HG02970 (cell line): ENCODE measurements around the gene KLHL29.

Source experiments
- ATAC-seq: cut with Tn5 transposase; IDR thresholded peaks from one replicate; pipeline ENCODE4 v1.9.1; 2021; ENCODE audit warnings: mild to moderate bottlenecking, moderate library complexity, moderate number of reproducible peaks; ENCODE audit not compliant: unreplicated experiment, low FRiP score

The KLHL29 gene

GRCh38 chr2:23681356-23682140, 296.6 kb downstream of the KLHL29 start:
- ATAC-seq, result no peak

DNA sequence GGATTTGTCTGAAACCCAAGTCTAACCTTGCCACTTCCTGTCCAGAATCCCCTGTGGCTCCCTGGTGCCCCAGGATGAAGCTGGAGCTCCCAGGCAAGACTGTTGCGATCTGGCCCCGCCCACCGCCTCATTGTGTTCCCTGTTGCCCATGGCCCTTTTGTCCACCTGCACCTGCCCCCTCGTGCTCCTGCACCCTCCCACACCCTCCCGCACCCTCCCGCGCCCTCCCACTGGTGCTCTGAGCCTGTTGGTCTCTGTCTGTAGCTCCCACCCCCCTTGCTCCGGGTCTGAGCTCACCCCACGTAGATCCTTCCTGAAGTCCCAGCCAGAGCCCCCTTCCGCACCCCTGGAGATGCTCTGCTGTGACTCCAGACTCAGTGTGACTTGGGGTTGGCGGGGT, 297.5 kb downstream of the KLHL29 start:
- ATAC-seq, result no peak

DNA sequence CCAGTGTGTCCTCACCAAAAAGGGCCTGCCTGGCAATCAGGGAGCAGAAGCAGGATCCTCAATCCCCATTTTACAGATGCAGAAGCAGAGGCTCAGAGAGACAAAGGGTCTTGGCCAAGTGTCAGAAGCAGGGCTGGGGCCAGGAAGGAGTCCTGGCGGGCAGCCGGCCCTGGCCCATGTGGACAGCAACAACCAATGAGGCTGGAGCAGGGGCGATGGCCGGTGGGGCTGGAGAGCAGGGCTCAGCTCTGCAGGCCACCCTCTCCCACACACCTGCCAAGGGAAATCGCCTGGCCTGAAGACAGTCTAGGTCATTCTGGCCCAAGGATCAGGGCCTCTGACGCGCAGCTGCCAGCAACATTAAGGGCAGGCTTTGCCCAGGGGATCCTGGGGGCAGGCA, 298.0 kb downstream of the KLHL29 start:
- no peak for ATAC-seq

- no peak for ATAC-seq
Observed at GRCh38 chr2:23684395-23685176, 299.6 kb downstream of the KLHL29 start.

- ATAC-seq, result no peak
Observed at GRCh38 chr2:23685181-23685580, 300.2 kb downstream of the KLHL29 start.

DNA sequence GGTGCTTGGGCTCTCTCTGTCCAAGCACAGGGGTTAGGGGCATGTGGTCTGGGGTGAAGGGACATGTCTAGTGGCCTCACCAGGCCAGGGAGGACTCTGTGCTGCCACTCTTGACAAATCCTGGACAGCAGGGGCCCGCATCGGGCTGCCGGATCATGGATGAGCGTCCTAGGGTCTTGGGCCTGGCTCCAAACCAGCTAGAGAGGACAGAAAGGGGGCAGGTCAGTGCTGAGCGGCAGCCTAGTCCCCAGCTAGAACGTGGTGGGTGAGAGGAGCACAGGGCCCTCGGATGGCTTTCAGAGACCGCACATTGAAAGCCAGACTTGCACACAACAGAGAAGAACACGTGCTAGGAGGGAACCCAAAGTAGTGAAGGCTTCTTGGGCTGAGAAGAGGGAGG, 300.7 kb downstream of the KLHL29 start:
- no peak for ATAC-seq

- no peak for ATAC-seq
Observed at GRCh38 chr2:23686405-23687029, 301.5 kb downstream of the KLHL29 start.

- ATAC-seq, result no peak
Observed at GRCh38 chr2:23687214-23687613, 302.2 kb downstream of the KLHL29 start.

DNA sequence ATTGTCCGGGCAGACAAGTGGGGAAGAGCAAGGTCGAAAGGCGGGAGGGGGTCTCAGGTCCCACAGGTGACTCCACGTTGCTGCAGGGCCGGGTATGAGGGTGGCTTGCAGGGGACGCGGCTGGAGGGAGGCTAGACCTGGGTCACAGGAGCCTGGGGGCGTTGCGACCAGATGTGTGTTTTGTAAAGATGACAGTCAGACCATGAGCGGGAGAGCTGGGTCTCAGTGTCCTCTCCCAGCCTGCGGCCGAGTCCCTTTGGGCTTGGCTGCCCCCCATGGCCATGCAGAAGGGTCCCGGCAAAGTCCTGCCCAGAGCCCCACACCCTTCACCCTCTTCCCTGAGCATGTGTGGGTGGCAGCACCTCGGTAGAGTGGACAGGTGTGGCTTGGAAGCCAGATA, 302.7 kb downstream of the KLHL29 start:
- ATAC-seq, result no peak

GRCh38 chr2:23688486-23689130, 303.6 kb downstream of the KLHL29 start:
- no peak for ATAC-seq

DNA sequence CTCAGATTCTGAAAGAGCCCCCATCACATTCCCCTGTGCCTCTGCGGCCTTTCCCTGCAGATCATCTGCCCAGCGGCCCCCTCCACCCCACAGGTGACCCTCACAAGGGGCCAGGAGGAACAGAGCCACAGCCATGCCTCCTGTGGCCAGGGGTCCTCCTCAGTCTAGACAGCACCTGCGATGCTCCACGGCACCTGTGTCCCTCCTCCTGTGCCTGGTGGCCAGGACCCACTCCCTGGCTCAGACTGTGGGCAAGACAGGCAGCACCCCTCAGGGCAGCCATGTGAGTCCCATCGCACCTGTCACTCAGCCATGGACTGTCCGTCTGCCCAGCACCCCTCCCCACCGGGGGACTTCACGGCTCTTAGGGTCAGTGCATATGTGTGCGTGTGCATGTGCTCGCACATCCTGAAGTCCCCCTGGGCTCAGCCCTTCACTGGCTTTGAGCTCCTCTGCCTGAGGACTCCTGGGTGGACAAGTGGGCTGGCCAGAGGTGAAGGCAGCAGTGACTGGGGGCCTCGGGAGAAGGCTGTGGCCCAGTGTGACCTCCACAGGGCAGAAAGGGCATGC, 304.2 kb downstream of the KLHL29 start:
- ATAC-seq, result no peak

- ATAC-seq, result no peak
Observed at GRCh38 chr2:23689891-23690290, 304.9 kb downstream of the KLHL29 start.

DNA sequence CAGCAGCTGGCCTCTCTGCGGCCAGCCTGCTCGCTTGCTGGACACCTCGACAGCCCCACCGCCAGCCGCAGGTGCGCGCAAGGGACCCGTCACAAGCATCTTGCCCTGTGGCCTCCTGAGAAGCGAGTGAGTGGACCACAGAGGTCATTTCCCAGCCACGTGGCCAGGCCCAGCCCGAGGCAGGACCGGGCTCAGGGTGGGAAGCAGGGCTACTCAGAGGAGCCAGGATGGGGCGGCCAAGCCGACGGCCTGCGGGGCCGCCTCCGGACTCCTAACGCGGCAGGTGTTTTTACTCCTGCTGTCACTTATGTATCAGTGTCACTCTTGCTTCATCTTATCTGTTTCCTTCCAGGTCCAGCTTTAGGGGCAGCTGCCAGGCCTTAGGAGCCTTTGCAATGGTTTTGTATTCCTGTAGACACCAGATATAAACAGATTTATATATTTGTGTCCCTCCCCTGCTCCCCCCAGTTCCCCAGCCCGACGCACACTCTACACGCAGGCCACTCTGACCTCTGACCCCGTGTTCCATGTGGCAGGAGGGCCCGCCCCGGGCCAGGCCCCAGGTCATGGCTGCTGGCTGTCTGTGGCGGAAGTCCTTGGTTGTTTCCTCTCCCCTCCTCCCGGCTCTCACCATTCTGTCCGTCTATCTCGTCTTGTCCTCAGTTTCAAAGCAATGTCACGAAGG, 305.6 kb downstream of the KLHL29 start:
- ATAC-seq, result no peak

GRCh38 chr2:23691106-23691470, 306.1 kb downstream of the KLHL29 start:
- ATAC-seq, result no peak

DNA sequence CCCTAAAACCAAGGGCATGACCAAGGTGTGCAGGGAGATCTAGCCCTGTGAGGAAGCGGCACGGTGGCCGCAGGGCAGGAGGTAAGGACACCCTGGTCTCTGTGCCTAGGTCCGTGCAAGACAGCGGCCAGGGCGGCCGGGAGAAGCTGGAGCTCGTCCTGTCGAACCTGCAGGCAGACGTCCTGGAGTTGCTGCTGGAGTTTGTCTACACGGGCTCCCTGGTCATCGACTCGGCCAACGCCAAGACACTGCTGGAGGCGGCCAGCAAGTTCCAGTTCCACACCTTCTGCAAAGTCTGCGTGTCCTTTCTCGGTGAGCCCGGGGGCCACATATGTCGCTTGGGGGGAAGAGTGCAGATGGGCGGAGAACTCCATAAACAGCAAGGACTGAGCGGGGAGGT, 306.6 kb downstream of the KLHL29 start:
- no peak for ATAC-seq

DNA sequence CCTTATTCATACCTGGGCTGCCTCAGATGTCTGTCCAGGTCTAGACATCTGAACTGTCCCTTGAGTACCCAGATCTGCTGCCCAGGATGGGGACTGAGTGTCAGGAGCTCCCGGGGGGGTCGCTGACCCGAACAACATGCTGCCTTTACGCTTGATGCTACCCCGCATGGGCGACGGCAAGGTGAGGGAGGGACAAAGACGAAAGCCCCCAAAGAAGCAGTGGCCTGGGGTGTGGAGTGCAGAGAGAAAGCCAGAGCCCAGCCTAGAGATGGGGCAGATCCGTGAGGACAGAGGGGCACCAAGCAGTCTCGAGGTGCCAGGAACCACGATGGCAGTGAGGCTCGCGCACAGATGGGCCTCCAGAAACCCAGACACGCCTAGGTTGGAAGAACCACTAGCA, 307.3 kb downstream of the KLHL29 start:
- no peak for ATAC-seq

GRCh38 chr2:23692851-23693605, 308.0 kb downstream of the KLHL29 start:
- ATAC-seq, result no peak

DNA sequence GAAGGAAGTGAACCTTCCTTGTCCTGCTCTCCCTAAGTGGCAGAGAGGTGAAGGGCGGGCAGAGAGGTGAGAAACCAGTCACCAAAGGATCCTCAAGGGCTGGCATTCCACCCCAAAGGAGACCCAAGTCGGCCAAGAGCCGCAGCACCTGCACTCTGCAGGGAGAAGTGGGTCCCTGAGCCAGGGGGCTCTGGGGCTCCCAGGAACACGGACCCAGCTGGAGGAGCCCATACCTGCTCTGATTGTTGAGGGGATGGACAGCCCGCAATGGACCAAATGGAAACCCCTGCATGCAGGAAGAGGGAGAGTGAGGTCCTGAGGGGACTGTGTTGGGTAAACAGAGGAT, 308.6 kb downstream of the KLHL29 start:
- no peak for ATAC-seq
